ENCODE data around the gene CYP4F8. TPM values are rescaled to one million over a fixed set of nuclear protein-coding genes. Genes with fewer than 3 reads are reported as not detected.

CYP4F8 gene
- total RNA-seq, 1 donor from 2014 or later: not detected

DNA sequence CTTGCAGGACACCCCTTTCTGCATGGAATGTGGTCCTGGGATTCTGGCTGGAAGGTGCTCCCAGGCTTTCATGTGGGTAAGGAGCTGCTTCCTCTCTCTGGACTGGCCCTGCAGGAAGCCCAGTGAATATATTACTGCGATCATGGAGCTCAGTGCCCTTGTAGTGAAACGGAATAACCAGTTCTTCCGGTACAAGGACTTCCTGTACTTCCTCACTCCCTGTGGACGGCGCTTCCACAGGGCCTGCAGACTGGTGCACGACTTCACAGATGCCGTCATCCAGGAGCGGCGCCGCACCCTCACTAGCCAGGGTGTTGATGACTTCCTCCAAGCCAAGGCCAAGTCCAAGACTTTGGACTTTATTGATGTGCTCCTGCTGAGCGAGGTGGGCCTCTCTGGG lies 8.0 kb downstream of the CYP4F8 start:
- no peaks in the 10 kb centered on the region for H3K27me3 ChIP-seq (ENCODE audit: control insufficient read depth, insufficient read depth, low read length)
- H3K4me3 ChIP-seq (ENCODE audit: low read depth, low read length): no peak overlapping the region
- H3K36me3 ChIP-seq (ENCODE audit: control insufficient read depth, insufficient read depth, low read length): no peaks in the 10 kb centered on the region
- TF ChIP-seq, protein P1, sequence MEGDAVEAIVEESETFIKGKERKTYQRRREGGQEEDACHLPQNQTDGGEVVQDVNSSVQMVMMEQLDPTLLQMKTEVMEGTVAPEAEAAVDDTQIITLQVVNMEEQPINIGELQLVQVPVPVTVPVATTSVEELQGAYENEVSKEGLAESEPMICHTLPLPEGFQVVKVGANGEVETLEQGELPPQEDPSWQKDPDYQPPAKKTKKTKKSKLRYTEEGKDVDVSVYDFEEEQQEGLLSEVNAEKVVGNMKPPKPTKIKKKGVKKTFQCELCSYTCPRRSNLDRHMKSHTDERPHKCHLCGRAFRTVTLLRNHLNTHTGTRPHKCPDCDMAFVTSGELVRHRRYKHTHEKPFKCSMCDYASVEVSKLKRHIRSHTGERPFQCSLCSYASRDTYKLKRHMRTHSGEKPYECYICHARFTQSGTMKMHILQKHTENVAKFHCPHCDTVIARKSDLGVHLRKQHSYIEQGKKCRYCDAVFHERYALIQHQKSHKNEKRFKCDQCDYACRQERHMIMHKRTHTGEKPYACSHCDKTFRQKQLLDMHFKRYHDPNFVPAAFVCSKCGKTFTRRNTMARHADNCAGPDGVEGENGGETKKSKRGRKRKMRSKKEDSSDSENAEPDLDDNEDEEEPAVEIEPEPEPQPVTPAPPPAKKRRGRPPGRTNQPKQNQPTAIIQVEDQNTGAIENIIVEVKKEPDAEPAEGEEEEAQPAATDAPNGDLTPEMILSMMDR (IDR thresholded peaks at IDR 0.05; ENCODE audit: insufficient read depth, low read length, poor library complexity, severe bottlenecking): no peak
- DNase-seq (ENCODE audit: low read depth): no peak

DNA sequence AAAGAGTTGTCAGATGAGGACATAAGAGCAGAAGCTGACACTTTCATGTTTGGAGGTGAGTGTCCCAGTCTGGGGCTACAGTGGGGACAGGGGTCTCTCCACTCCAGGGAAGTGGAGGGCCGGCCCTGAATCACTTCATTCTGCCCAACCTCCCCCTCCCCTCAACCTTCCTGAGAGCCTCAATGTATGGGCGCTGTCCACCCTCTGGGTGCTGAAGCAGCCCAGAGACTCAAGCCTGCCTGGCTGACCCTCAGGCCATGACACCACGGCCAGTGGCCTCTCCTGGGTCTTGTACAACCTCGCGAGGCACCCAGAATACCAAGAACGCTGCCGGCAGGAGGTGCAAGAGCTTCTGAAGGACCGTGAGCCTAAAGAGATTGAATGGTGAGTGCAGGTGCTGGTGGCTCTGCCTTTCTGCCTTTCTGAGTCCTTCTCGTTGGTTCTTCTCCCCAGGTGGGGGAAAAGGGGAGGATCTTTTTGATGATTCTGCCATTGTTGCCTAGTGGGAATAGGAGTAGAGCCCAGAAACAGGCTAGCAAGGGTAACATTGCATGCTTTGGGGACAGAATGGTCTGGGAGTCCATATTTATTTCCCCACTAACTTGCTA lies 8.8 kb downstream of the CYP4F8 start:
- TF ChIP-seq, protein P1 (IDR thresholded peaks at IDR 0.05; ENCODE audit: insufficient read depth, low read length, poor library complexity, severe bottlenecking): no peak
- no peak overlapping the region for H3K4me3 ChIP-seq (ENCODE audit: low read depth, low read length)
- no peaks in the 10 kb centered on the region for H3K36me3 ChIP-seq (ENCODE audit: control insufficient read depth, insufficient read depth, low read length)
- H3K27me3 ChIP-seq (ENCODE audit: control insufficient read depth, insufficient read depth, low read length): no peaks in the 10 kb centered on the region
- DNase-seq (ENCODE audit: low read depth): no peak

DNA sequence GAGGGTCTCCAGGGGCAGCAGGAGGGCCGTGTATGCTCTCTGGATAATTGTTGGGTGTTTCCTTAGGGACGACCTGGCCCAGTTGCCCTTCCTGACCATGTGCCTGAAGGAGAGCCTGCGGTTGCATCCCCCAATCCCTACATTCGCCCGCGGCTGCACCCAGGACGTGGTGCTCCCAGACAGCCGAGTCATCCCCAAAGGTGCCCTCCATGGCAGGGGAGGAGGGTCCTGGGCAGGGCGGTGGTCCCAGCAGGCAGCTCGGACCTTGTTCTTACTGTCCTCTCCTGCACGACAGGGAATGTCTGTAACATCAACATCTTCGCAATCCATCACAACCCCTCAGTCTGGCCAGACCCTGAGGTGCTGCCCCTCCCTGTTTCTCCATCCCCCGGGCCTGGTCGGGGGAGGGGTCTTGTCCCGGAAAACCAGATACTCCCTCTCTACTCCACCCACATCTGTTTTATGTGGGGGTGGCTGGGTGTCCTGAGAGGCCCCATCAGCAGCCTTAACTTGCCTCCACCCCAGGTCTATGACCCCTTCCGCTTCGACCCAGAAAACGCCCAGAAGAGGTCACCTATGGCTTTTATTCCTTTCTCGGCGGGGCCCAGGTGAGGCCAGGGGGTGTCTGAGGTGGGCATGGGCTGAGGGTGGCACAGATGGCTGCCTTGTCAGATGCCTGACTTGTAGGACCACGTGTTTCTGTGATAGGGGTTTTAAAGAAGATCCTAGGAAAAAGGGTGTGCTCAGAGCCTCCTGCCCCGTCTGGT lies 13.4 kb downstream of the CYP4F8 start:
- TF ChIP-seq, protein P1 (IDR thresholded peaks at IDR 0.05; ENCODE audit: insufficient read depth, low read length, poor library complexity, severe bottlenecking): no peak
- no peak overlapping the region for H3K4me3 ChIP-seq (ENCODE audit: low read depth, low read length)
- no peaks in the 10 kb centered on the region for H3K36me3 ChIP-seq (ENCODE audit: control insufficient read depth, insufficient read depth, low read length)
- no peaks in the 10 kb centered on the region for H3K27me3 ChIP-seq (ENCODE audit: control insufficient read depth, insufficient read depth, low read length)
- no peak for DNase-seq (ENCODE audit: low read depth)

DNA sequence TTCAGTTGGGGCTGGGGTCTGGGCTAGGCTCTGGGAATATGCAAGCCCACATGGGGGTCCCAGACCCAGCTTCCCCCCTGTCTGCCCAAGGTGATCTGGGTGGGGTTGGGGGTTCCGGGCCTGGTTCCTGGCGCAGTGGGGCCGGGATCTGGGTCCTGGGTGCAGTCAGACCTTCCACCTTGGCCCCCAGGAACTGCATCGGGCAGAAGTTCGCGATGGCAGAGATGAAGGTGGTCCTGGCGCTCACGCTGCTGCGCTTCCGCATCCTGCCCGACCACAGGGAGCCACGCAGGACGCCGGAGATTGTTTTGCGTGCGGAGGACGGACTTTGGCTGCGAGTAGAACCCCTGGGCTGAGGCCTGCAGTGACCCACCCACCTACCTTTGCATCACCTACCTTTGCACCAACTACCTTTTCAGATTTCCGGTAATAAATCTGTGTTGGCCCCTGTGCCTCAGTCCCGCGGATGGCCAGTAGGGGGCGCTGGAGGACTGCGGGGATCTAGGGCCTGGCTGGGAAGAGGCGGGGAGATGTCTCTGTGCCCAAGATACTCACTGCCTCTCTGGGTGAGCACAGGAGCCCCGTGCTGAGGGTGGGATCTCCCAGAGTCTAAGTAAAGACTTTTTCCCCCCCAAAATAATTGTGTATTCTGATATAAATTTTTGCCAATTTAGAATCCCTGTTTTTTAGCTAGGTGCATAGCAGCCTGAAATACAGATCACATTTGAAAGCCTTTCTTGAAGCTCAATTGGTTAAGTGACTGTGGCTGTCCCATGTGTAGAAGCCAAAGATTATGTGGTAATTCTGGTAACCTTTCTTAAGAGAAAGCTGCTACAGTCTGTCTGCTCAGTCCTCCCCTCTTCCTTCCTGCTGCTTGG lies 14.2 kb downstream of the CYP4F8 start:
- Histone ChIP-seq H3K36me3 (ENCODE audit: control insufficient read depth, insufficient read depth, low read length) (no peaks in the 10 kb centered on the region), H3K4me3 (ENCODE audit: low read depth, low read length) (no peak overlapping the region), H3K27me3 (ENCODE audit: control insufficient read depth, insufficient read depth, low read length) (no peaks in the 10 kb centered on the region)
- TF ChIP-seq, protein P1 (IDR thresholded peaks at IDR 0.05; ENCODE audit: insufficient read depth, low read length, poor library complexity, severe bottlenecking): peak; percentile 92
- no peak for DNase-seq (ENCODE audit: low read depth)

DNA sequence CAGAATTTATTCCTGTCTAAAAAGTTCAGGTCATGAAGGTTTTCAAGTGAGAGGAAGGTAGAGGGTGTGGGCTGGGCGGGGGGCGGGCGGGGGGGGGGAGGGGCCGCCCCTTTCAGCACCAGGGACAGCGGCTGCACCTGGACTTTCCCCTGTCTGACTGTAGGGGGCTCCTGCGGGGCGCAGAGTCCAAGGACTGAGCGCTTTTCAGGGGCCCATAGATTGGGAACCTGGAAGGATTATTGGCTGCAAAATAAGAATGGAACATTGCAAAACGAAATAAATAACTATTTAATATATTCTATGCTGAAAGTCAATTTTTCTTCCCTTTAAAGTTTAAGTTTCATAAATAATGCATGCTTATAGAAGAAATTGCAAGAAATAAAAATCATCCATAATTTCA lies 16.8 kb downstream of the CYP4F8 start:
- H3K27me3 ChIP-seq (ENCODE audit: control insufficient read depth, insufficient read depth, low read length): no peaks in the 10 kb centered on the region
- H3K4me3 ChIP-seq (ENCODE audit: low read depth, low read length): no peak overlapping the region
- TF ChIP-seq, protein P1 (IDR thresholded peaks at IDR 0.05; ENCODE audit: insufficient read depth, low read length, poor library complexity, severe bottlenecking): peak; percentile 44
- no peaks in the 10 kb centered on the region for H3K36me3 ChIP-seq (ENCODE audit: control insufficient read depth, insufficient read depth, low read length)
- no peak for DNase-seq (ENCODE audit: low read depth)

Data from kidney epithelial cell (primary cell).